IPS DF 6.9 (cell line): ENCODE data around the gene ATF7.

Experiments used
- DNase-seq: peaks from one replicate; pipeline ENCODE4 v3.0.0-alpha.2; 2013; ENCODE audit warnings: low read depth, low spot score
- H3K27ac ChIP-seq: one replicate; pipeline ENCODE4 v1.5.1; 2013; ENCODE audit warnings: low read length, control low read depth
- H3K27me3 ChIP-seq: 2 replicates; pipeline ENCODE4 v1.6.1; 2013; ENCODE audit warnings: mild to moderate bottlenecking, low read length; ENCODE audit not compliant: control insufficient read depth, insufficient read depth
- H3K36me3 ChIP-seq: 2 replicates; pipeline ENCODE4 v1.6.1; 2013; ENCODE audit warnings: low read length; ENCODE audit not compliant: control insufficient read depth, insufficient read depth
- H3K4me1 ChIP-seq: 2 replicates; pipeline ENCODE4 v1.6.1; 2013; ENCODE audit warnings: low read length; ENCODE audit not compliant: control insufficient read depth, insufficient read depth
- H3K4me3 ChIP-seq: 2 replicates; pipeline ENCODE4 v1.5.1; 2013; ENCODE audit warnings: mild to moderate bottlenecking, low read length
- H3K9me3 ChIP-seq: 2 replicates; pipeline ENCODE4 v1.6.1; 2013; ENCODE audit warnings: low read length, inconsistent platforms; ENCODE audit not compliant: control insufficient read depth, insufficient read depth
- WGBS: extraction: QIAGEN DNeasy Blood & Tissue Kit; methylation state at CpG from one replicate; pipeline ENCODE4 v1.1.7; 2013; ENCODE audit warnings: mixed read lengths, missing lambda C conversion rate; ENCODE audit not compliant: insufficient read length, insufficient coverage; 5-methylcytosine and 5-hydroxymethylcytosine counted together

The ATF7 gene

GRCh38 chr12:53474077-53474476 lies 152.1 kb downstream of the ATF7 start:
- no CpG with 5 or more reads among the region's 2 CpGs for WGBS
- Histone ChIP-seq H3K27me3 (no peaks in the 10 kb centered on the region), H3K4me1 (no peaks in the 10 kb centered on the region), H3K4me3 (no peak overlapping the region), H3K36me3 (peaks cover 43% of the 10 kb centered on the region), H3K9me3 (no peaks in the 10 kb centered on the region), H3K27ac (no peak overlapping the region)
- no peak for DNase-seq

DNA sequence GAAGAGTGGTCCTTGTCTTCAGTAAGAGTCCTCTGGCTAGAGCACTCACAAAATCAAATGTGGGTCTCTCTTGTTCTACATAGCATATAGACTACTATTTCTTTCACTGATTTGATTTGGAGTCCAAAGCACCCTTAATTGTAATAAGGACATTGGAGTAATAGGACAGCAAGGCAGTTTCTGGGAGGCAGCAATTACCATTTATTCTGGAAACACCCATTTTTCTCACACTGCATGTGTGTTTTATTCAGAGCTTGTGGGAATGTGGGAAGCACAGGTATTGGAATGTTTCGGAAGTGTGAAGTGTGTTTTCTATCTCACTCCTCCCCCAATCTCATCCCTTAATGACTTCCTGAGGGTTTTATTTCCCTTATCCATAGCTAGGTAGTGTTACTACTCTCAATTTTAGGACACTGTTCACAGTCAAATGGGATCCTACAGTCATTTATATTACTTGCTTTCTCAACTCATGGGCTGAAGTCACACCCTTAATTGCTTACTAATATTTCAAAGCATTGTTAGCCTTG lies 154.1 kb downstream of the ATF7 start:
- no peak overlapping the region for H3K4me3 ChIP-seq
- no peaks in the 10 kb centered on the region for H3K27me3 ChIP-seq
- no peak overlapping the region for H3K27ac ChIP-seq

GRCh38 chr12:53468282-53468681 lies 157.9 kb downstream of the ATF7 start:
- Histone ChIP-seq H3K9me3 (no peaks in the 10 kb centered on the region), H3K27me3 (no peaks in the 10 kb centered on the region), H3K4me1 (no peaks in the 10 kb centered on the region), H3K4me3 (no peak overlapping the region), H3K27ac (no peak overlapping the region), H3K36me3 (peaks cover 55% of the 10 kb centered on the region)
- no CpG with 5 or more reads among the region's 1 CpG for WGBS
- DNase-seq = no peak

More for the DNA sequence above, 154.1 kb downstream of the ATF7 start:
- no peaks in the 10 kb centered on the region for H3K4me1 ChIP-seq
- H3K9me3 ChIP-seq = no peaks in the 10 kb centered on the region
- no peak for DNase-seq
- peaks cover 43% of the 10 kb centered on the region for H3K36me3 ChIP-seq
- WGBS = no CpG with 5 or more reads among the region's 1 CpG

DNA sequence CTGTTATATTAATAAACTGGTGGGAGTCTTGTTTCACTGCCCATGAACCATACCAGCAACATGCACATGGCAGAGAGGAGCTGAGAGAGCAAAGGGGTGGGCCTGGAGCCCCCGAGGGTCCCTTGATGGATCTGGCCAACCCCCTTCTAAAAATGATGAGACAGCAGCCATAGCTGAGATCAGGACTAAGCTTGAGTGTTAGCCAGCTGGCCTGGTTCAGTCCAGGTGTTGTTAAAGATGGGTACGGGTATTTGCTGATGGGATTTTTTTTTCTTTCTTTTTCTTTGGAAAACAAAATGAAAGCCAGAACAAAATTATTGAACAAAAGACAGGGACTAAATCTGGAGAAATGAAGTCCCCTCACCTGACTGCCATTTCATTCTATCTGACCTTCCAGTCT lies 158.3 kb downstream of the ATF7 start:
- H3K9me3 ChIP-seq = no peaks in the 10 kb centered on the region
- no peak for DNase-seq
- no peak overlapping the region for H3K27ac ChIP-seq
- no peaks in the 10 kb centered on the region for H3K27me3 ChIP-seq
- no peak overlapping the region for H3K4me3 ChIP-seq
- peaks cover 57% of the 10 kb centered on the region for H3K36me3 ChIP-seq
- H3K4me1 ChIP-seq = no peaks in the 10 kb centered on the region
- no CpG with 5 or more reads among the region's 2 CpGs for WGBS

DNA sequence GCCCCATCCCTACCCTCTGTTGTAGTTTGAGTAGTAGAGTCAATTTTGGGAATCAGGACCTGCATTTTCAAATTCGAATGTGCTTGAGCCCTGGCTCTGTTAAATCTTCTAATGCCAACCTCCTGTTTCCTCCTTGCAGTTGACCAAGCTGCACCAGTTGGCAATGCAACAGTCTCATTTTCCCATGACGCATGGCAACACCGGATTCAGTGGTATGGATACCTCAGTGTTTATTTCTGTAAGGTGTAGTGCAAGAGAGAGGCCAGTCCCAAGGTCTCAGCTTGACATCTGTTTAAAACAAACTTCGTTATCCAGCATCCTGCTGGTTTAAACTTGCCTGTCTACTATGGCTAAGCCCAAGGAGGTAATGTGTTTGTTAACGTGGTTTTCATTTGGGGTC lies 159.1 kb downstream of the ATF7 start:
- no peaks in the 10 kb centered on the region for H3K9me3 ChIP-seq
- no peaks in the 10 kb centered on the region for H3K4me1 ChIP-seq
- peaks cover 62% of the 10 kb centered on the region for H3K36me3 ChIP-seq
- no peak for DNase-seq
- no peak overlapping the region for H3K4me3 ChIP-seq
- no peaks in the 10 kb centered on the region for H3K27me3 ChIP-seq
- H3K27ac ChIP-seq = no peak overlapping the region
- no CpG with 5 or more reads among the region's 5 CpGs for WGBS

- no peaks in the 10 kb centered on the region for H3K27me3 ChIP-seq
- DNase-seq = no peak
- 100% methylated on average over 1 of the region's 4 CpGs for WGBS
- no peaks in the 10 kb centered on the region for H3K4me1 ChIP-seq
- no peak overlapping the region for H3K4me3 ChIP-seq
- no peak overlapping the region for H3K27ac ChIP-seq
- H3K36me3 ChIP-seq = peaks cover 61% of the 10 kb centered on the region
- H3K9me3 ChIP-seq = no peaks in the 10 kb centered on the region
Observed at GRCh38 chr12:53466640-53467039, 159.5 kb downstream of the ATF7 start.

DNA sequence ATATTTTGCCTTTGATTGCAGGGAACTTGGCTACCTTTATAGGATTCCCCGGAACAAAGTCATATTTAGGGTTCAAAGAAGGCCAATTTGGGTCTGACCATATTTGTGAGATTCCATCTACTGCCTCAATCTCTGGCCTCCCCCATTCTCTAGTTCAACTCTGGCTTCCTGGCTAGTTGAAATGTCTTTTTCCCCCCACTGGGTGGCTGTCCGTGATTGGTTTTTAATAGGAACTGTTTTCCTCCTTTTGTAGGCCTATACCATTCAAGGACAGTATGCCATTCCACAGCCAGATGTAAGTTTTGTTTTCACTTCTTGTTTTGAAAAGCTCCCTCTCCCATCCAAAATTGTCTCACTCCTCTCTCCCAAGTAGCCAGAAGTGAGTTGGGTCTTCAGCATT lies 160.5 kb downstream of the ATF7 start:
- DNase-seq = no peak
- Histone ChIP-seq H3K27me3 (no peaks in the 10 kb centered on the region), H3K9me3 (no peaks in the 10 kb centered on the region), H3K4me1 (no peaks in the 10 kb centered on the region), H3K36me3 (peaks cover 66% of the 10 kb centered on the region), H3K27ac (no peak overlapping the region), H3K4me3 (no peak overlapping the region)
- no CpG with 5 or more reads among the region's 2 CpGs for WGBS

DNA sequence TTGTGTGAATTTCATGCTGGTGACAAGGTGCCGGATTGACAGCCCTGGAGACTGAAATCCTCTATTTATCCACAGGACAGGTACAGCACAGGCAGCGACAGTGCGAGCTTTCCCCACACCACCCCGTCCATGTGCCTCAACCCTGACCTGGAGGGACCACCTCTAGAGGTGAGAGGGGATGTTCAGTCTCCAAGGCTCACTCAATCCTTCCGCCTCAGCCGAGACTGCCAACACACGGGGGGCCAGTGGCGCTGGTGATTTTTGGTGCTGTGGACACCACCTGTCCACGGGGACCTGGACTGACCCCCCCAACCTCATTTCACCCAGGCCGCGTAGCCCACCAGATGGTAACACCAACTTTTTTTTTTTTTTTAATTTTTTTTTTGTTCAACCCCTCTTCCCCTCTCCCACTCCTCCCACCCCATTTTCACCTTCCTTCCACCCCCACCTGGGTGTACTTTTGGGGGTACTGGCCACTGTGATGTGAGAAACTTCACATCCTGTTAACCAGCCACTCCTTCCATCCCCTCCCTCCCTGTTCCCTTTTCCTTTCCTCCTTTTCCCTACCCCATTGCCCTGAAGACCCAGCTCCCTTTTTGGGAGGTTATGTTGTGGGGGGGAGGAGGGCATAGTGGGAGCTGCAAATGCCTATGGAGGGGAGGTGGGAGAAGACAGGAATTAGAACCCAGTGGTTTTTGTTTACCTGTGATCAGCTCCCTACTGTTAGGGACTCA lies 161.3 kb downstream of the ATF7 start:
- Histone ChIP-seq H3K9me3 (no peaks in the 10 kb centered on the region), H3K36me3 (peaks cover 70% of the 10 kb centered on the region), H3K4me1 (no peaks in the 10 kb centered on the region), H3K27ac (no peak overlapping the region), H3K4me3 (no peak overlapping the region), H3K27me3 (no peaks in the 10 kb centered on the region)
- WGBS = no CpG with 5 or more reads among the region's 11 CpGs
- no peak for DNase-seq

- Histone ChIP-seq H3K4me1 (no peaks in the 10 kb centered on the region), H3K4me3 (no peak overlapping the region), H3K9me3 (no peaks in the 10 kb centered on the region), H3K27ac (no peak overlapping the region), H3K27me3 (no peaks in the 10 kb centered on the region), H3K36me3 (peaks cover 72% of the 10 kb centered on the region)
- 100% methylated on average over 2 of the region's 5 CpGs for WGBS
- DNase-seq = no peak
Observed at GRCh38 chr12:53463802-53464560, 162.2 kb downstream of the ATF7 start.

GRCh38 chr12:53462935-53463334 lies 163.2 kb downstream of the ATF7 start:
- Histone ChIP-seq H3K4me3 (no peak overlapping the region), H3K27me3 (no peaks in the 10 kb centered on the region), H3K36me3 (peaks cover 70% of the 10 kb centered on the region), H3K4me1 (no peaks in the 10 kb centered on the region), H3K9me3 (no peaks in the 10 kb centered on the region), H3K27ac (no peak overlapping the region)
- no CpG with 5 or more reads among the region's 3 CpGs for WGBS
- DNase-seq = no peak
